ENCODE results near the gene LUC7L.

The LUC7L gene

DNA sequence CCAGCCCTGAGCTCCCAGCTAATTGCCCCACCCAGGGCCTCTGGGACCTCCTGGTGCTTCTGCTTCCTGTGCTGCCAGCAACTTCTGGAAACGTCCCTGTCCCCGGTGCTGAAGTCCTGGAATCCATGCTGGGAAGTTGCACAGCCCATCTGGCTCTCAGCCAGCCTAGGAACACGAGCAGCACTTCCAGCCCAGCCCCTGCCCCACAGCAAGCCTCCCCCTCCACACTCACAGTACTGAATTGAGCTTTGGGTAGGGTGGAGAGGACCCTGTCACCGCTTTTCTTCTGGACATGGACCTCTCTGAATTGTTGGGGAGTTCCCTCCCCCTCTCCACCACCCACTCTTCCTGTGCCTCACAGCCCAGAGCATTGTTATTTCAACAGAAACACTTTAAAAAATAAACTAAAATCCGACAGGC is 59.2 kb downstream of the LUC7L start:
- TF ChIP-seq, protein P1, sequence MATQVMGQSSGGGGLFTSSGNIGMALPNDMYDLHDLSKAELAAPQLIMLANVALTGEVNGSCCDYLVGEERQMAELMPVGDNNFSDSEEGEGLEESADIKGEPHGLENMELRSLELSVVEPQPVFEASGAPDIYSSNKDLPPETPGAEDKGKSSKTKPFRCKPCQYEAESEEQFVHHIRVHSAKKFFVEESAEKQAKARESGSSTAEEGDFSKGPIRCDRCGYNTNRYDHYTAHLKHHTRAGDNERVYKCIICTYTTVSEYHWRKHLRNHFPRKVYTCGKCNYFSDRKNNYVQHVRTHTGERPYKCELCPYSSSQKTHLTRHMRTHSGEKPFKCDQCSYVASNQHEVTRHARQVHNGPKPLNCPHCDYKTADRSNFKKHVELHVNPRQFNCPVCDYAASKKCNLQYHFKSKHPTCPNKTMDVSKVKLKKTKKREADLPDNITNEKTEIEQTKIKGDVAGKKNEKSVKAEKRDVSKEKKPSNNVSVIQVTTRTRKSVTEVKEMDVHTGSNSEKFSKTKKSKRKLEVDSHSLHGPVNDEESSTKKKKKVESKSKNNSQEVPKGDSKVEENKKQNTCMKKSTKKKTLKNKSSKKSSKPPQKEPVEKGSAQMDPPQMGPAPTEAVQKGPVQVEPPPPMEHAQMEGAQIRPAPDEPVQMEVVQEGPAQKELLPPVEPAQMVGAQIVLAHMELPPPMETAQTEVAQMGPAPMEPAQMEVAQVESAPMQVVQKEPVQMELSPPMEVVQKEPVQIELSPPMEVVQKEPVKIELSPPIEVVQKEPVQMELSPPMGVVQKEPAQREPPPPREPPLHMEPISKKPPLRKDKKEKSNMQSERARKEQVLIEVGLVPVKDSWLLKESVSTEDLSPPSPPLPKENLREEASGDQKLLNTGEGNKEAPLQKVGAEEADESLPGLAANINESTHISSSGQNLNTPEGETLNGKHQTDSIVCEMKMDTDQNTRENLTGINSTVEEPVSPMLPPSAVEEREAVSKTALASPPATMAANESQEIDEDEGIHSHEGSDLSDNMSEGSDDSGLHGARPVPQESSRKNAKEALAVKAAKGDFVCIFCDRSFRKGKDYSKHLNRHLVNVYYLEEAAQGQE (IDR thresholded peaks at IDR 0.05; ENCODE audit: insufficient read depth in 1 of 2, low read depth in 2 of 2, low read length in 2 of 2), result peak; percentile 80 to 89

DNA sequence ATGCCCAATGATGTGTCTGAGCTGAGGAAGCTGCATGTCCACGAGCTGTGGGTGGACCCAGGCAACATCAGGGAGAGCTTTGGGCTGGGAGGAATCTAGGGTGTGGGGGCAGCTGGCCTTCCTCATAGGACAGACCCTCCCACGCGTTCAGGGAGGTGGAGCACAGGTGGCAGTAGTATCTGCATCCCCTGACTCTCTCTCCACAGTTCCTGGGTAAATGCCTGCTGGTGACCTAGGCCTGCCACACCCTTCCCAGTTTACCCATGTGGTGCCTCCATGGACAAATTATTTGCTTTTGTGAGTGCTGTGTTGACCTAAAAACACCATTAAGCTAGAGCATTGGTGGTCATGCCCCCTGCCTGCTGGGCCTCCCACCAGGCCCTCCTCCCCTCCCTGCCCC is 60.2 kb downstream of the LUC7L start:
- no peak for TF ChIP-seq TAF1 (IDR thresholded peaks at IDR 0.05; ENCODE audit: borderline replicate concordance, insufficient read depth, low read length)
- TF ChIP-seq, protein P1 (IDR thresholded peaks at IDR 0.05; ENCODE audit: insufficient read depth in 1 of 2, low read depth in 2 of 2, low read length in 2 of 2), result 0 out of 4 replicates have a peak, but pooled peaks of 1 of the 2 experiments have one; percentile 27

DNA sequence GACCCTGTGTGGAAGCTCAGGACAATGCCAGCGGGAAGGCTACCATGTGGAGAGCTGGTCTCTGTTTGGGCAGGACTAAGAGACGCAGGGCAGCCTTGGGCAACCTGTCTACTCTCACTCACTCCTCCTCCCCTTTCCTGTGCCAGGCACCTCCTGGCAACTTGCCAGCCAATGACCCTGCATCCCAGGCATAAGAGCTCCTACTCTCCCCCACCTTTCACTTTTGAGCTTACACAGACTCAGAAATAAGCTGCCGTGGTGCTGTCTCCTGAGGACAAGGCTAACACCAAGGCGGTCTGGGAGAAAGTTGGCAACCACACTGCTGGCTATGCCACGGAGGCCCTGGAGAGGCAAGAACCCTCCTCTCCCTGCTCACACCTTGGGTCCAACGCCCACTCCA is 60.8 kb downstream of the LUC7L start:
- TF ChIP-seq SIN3A (IDR thresholded peaks at IDR 0.05; ENCODE audit: borderline replicate concordance, insufficient read depth, low read length) (no peak), POLR2AphosphoS5 (IDR thresholded peaks at IDR 0.05; ENCODE audit: low read depth, low read length) (no peak), FOXP2 (optimal IDR thresholded peaks at IDR 0.05; ENCODE audit: borderline replicate concordance, extremely low read depth, extremely low read length, insufficient read depth) (no peak), TAF1 (IDR thresholded peaks at IDR 0.05; ENCODE audit: borderline replicate concordance, insufficient read depth, low read length) (no peak)
- TF ChIP-seq, protein P1 (IDR thresholded peaks at IDR 0.05; ENCODE audit: insufficient read depth in 1 of 2, low read depth in 2 of 2, low read length in 2 of 2), result no peak

DNA sequence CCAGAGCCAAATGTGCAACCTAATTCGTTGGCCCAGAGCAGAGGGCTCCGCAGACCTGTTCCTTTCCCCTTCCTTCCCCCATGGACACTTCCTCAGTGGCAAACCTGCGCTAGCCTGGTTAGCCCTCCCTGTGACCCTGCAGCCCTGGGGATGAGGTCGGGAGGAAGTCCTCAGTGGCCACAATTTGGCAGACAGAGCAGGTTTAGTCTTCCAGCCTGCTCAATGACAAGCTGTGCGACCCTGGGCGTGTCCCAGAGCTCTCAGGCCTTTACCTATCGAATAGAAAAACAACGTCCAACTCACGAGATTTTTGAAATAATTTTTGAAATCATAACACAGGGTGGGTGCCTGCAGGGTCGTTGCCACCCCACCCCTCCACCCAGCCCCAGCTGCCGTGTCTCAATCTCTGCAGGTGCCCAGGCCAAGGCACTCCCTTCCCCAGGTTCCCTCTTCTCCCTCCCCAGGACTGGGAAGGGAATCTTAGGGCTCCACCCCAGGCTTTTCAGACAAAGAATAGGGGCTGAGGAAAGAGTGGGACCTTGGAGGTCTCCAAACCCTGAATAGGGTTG is 62.0 kb downstream of the LUC7L start:
- no peak for TF ChIP-seq POLR2AphosphoS5 (IDR thresholded peaks at IDR 0.05; ENCODE audit: low read depth, low read length)
- no peak for TF ChIP-seq SIN3A (IDR thresholded peaks at IDR 0.05; ENCODE audit: borderline replicate concordance, insufficient read depth, low read length)
- TF ChIP-seq TAF1 (IDR thresholded peaks at IDR 0.05; ENCODE audit: borderline replicate concordance, insufficient read depth, low read length), result no peak
- no peak for TF ChIP-seq FOXP2 (optimal IDR thresholded peaks at IDR 0.05; ENCODE audit: borderline replicate concordance, extremely low read depth, extremely low read length, insufficient read depth)
- TF ChIP-seq, protein P1 (IDR thresholded peaks at IDR 0.05; ENCODE audit: insufficient read depth in 1 of 2, low read depth in 2 of 2, low read length in 2 of 2), result no peak

DNA sequence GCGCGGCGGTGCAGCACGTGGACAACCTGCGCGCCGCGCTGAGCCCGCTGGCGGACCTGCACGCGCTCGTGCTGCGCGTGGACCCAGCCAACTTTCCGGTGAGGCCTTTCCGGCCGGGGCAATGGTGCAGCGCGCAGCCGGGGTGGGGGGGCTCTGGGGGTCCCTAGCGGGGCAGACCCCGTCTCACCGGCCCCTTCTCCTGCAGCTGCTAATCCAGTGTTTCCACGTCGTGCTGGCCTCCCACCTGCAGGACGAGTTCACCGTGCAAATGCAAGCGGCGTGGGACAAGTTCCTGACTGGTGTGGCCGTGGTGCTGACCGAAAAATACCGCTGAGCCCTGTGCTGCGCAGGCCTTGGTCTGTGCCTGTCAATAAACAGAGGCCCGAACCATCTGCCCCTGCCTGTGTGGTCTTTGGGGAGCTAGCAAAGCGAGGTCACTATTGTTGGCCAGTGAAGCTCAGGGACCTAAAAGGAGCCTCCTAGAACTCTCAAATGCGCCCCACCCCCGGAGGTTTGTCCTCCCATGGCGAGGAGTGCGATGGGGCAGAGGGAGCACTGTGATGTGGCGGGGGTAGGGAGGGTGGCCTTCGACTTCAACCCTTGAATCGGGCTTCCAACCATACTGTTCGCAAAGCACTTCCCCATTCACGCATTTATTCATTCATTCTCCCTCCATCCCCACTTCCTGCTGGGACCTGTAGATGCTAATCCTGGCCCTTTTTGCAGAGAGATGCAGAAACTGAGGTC is 62.7 kb downstream of the LUC7L start:
- TF ChIP-seq TAF1 (IDR thresholded peaks at IDR 0.05; ENCODE audit: borderline replicate concordance, insufficient read depth, low read length) (no peak), SIN3A (IDR thresholded peaks at IDR 0.05; ENCODE audit: borderline replicate concordance, insufficient read depth, low read length) (no peak), FOXP2 (optimal IDR thresholded peaks at IDR 0.05; ENCODE audit: borderline replicate concordance, extremely low read depth, extremely low read length, insufficient read depth) (no peak), POLR2AphosphoS5 (IDR thresholded peaks at IDR 0.05; ENCODE audit: low read depth, low read length) (no peak)
- TF ChIP-seq, protein P1 (IDR thresholded peaks at IDR 0.05; ENCODE audit: insufficient read depth in 1 of 2, low read depth in 2 of 2, low read length in 2 of 2), result no peak
